Erythroblast (primary cell): ENCODE data around the gene ATP11B.
A peak's percentile ranks its signal among the peaks of the same experiment; 100 is the strongest.

Experiments
- DNase-seq, 2 experiments: peaks; one replicate each; lab custom pipeline; 2025; lab: John Stamatoyannopoulos, UW
- GATA1 ChIP-seq: IDR thresholded peaks from 2 replicates; pipeline ENCODE4 v1.6.1; 2011; ENCODE audit warnings: low read depth, mild to moderate bottlenecking, control low read depth, low read length, moderate library complexity
- POLR2A ChIP-seq: IDR thresholded peaks from 2 replicates; pipeline ENCODE4 v1.6.1; 2011; ENCODE audit warnings: mild to moderate bottlenecking, low read length

ATP11B gene

GRCh38 chr3:182895513-182896112 is 102.3 kb downstream of the ATP11B start:
- TF ChIP-seq GATA1, result no peak
- no peak for TF ChIP-seq POLR2A
- DNase-seq, result peak; percentile 19 to 30

GRCh38 chr3:182896553-182896952 is 103.2 kb downstream of the ATP11B start:
- no peak for DNase-seq
- TF ChIP-seq POLR2A, result no peak
- no peak for TF ChIP-seq GATA1

- DNase-seq, result no peak
- no peak for TF ChIP-seq GATA1
- no peak for TF ChIP-seq POLR2A
Measured at GRCh38 chr3:182902236-182902635, 108.9 kb downstream of the ATP11B start.

- no peak for TF ChIP-seq GATA1
- TF ChIP-seq POLR2A, result no peak
Measured at GRCh38 chr3:182904164-182904563, 110.9 kb downstream of the ATP11B start.

GRCh38 chr3:182905623-182906022 is 112.3 kb downstream of the ATP11B start:
- TF ChIP-seq POLR2A (no peak), GATA1 (no peak)
- peak; percentile 16 to 18 for DNase-seq

More at GRCh38 chr3:182904164-182904563, 110.9 kb downstream of the ATP11B start:
- DNase-seq, result peak; percentile 19 to 20

GRCh38 chr3:182906036-182906435 is 112.7 kb downstream of the ATP11B start:
- no peak for DNase-seq
- TF ChIP-seq GATA1, result no peak

GRCh38 chr3:182908471-182908870 is 115.2 kb downstream of the ATP11B start:
- TF ChIP-seq POLR2A (no peak), GATA1 (no peak)

GRCh38 chr3:182909318-182910040 is 116.2 kb downstream of the ATP11B start:
- TF ChIP-seq GATA1 (no peak), POLR2A (no peak)
- DNase-seq, result peak; percentile 49 to 62

More at GRCh38 chr3:182908471-182908870, 115.2 kb downstream of the ATP11B start:
- no peak for DNase-seq

- TF ChIP-seq GATA1 (no peak), POLR2A (no peak)
- peak in 1 of 2 experiments; percentile 33 for DNase-seq
Measured at GRCh38 chr3:182910936-182911781, 117.9 kb downstream of the ATP11B start.

- no peak for DNase-seq
- TF ChIP-seq GATA1 (no peak), POLR2A (no peak)
Measured at GRCh38 chr3:182911782-182912111, 118.4 kb downstream of the ATP11B start.

GRCh38 chr3:182912474-182912873 is 119.2 kb downstream of the ATP11B start:
- peak; percentile 40 to 46 for DNase-seq
- TF ChIP-seq POLR2A, result no peak

GRCh38 chr3:182913889-182914288 is 120.6 kb downstream of the ATP11B start:
- DNase-seq, result no peak
- no peak for TF ChIP-seq POLR2A
- TF ChIP-seq GATA1, result no peak

- no peak for DNase-seq
Measured at GRCh38 chr3:182914341-182914740, 121.0 kb downstream of the ATP11B start.

GRCh38 chr3:182917134-182917533 is 123.8 kb downstream of the ATP11B start:
- peak; percentile 24 to 42 for DNase-seq
- TF ChIP-seq POLR2A (no peak), GATA1 (no peak)

More at GRCh38 chr3:182914341-182914740, 121.0 kb downstream of the ATP11B start:
- TF ChIP-seq POLR2A (no peak), GATA1 (no peak)
